Right atrium auricular region (tissue), 2 donors: Measurements from ENCODE around the gene RNF135. TPM values are rescaled to one million over a fixed set of nuclear protein-coding genes. Genes with fewer than 3 reads are reported as not detected.
"Not testable (repeated sequence)": the region's sequence is repeated elsewhere in the genome, so short reads cannot be mapped to it uniquely, and the experiment has no call there.

Source experiments
- DNase-seq: peaks from one replicate; pipeline ENCODE4 v3.0.0-alpha.2; 2019; ENCODE audit warnings: low spot score
- H3K27ac ChIP-seq, 2 donors: fragments of 200-600 bp; sonication (generic); 1 replicate in 1 of 2; 2 replicates in 1 of 2; pipeline ENCODE4 v1.5.1; 2016 to 2019
- H3K27me3 ChIP-seq, 2 donors: fragments of 200-600 bp; sonication (generic); one replicate each; pipeline versions ENCODE4 v1.5.1 to v1.6.0; 2017 to 2019
- H3K36me3 ChIP-seq: fragments of 200-600 bp; sonication (generic); one replicate; pipeline ENCODE4 v1.5.1; 2016
- H3K4me1 ChIP-seq, 2 donors: fragments of 200-600 bp; sonication (generic); one replicate each; pipeline versions ENCODE4 v1.5.1 to v1.6.0; 2017 to 2019
- H3K4me3 ChIP-seq, 2 donors: fragments of 200-600 bp; sonication (generic); 1 replicate in 1 of 2; 2 replicates in 1 of 2; pipeline ENCODE4 v1.5.1; 2017 to 2019; ENCODE audit warnings: mild to moderate bottlenecking in 1 of 2, moderate library complexity in 1 of 2
- H3K9me3 ChIP-seq, 2 donors: fragments of 200-600 bp; sonication (generic); one replicate each; pipeline ENCODE4 v1.5.1; 2019
- CTCF ChIP-seq, 2 donors: fragments of 200-600 bp; sonication (generic); IDR thresholded peaks; one replicate each; pipeline ENCODE4 v1.5.1; 2019; ENCODE audit warnings: antibody characterized with exemption in 2 of 2
- total RNA-seq, 2 donors: library from RNA; depleted of rRNA; stranded (reverse); fragments of >200 nt; gene quantifications; one replicate each; pipeline ENCODE4 v1.1.0, GENCODE V29; 2016

The RNF135 gene
- total RNA-seq, 2 donors from 2014 or later: 6.9 to 13.1 TPM

DNA sequence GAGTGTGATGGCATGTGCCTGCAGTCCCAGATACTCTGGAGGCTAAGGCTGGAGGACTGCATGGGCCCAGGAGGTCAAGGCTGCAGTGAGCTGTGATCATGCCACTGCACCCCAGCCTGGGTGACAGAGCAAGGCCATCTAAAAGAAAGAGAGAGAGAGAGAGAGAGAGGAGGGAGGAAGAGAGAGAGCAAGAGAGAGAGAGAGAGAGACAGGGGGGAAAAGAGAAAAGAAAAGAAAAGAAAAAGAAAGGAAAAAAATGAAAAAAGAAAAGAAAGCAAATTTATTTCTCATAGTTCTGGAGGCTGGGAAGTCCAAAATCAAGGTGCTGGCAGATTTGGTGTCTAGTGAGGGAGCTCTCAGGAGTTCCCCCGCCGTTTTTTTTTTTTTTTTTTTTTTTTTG, 33.3 kb downstream of the RNF135 start:
- Histone ChIP-seq H3K9me3 (no peaks in the 10 kb centered on the region), H3K36me3 (peaks cover 8% of the 10 kb centered on the region), H3K27me3 (no peaks in the 10 kb centered on the region), H3K27ac (no peak overlapping the region), H3K4me3 (no peak overlapping the region), H3K4me1 (peaks cover 0 to 8% of the 10 kb centered on the region in 2 donors)
- no peak for TF ChIP-seq CTCF (IDR thresholded peaks at IDR 0.05)
- DNase-seq: no peak

DNA sequence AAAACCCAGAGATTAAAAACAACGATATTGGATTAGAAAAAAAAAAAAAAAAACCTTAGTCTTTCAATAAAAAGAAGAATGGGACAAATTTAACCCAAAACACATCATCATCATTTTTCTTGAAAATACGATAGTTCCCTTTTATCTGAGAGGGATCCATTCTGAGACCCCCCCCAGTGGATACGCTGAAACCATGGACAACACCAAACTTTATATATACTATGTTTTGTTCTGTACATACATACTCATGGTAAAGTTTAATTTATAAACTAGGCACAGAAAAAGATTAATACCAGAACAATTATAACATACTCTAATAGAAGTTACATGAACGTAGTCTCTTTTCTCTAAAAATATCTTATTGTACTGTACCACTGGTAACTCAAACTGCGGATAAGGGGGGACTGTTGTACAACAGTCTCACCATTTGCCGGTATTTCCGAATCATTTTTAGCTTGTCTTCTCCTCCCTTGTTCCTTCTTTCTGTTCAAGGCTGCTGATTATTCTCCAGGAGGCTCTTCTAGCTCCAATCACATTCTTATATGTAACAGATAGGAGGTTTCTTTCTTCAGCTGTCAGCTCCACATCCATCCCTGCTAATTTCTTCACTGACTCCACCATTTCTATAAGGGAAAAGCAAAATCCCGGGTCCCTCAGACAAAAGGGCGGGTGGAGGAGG, 37.0 kb downstream of the RNF135 start:
- Histone ChIP-seq H3K36me3 (no peaks in the 10 kb centered on the region), H3K9me3 (no peaks in the 10 kb centered on the region), H3K27ac (peak overlapping the region; percentile 87 to 92), H3K4me3 (peak overlapping the region; percentile 67), H3K4me1 (peaks cover 0 to 8% of the 10 kb centered on the region in 2 donors), H3K27me3 (no peaks in the 10 kb centered on the region)
- TF ChIP-seq CTCF (IDR thresholded peaks at IDR 0.05): no peak
- DNase-seq: no peak

DNA sequence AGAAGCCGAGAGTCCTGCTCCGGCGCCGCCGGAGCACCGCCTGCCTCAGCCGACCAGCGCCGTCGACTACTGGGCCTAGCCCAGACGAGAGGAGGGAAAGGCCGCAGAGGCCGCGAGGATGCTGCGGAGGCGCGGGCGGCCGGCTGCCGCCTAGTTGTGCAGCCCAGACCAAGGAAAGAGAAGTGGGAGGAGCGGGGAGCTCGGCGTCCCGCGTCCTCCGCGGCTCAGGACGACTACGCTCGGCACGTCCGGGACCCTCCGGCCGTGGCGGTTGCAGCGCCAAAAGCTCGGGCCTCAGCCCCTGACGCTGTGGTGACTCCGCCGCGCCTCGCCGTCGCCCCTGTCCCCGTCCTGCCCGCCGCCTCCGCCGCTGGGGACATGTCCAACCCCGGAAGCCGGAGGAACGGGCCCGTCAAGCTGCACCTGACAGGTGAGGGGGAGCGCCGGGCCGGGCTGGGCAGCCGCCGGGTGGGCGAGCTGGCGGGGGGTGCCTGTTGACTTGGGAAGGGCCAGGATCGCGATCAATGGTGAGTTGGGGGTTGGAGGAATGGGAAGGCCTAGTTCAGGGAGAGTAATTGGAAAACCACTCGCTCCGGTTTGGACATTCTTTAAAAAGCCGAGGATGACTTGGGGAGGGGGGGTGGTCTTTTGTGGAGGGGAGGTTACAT, 37.7 kb downstream of the RNF135 start:
- H3K4me3 ChIP-seq: peak overlapping the region; percentile 67
- H3K27ac ChIP-seq: peak overlapping the region; percentile 87 to 92
- no peaks in the 10 kb centered on the region for H3K36me3 ChIP-seq
- peak; percentile 62 for DNase-seq
- H3K27me3 ChIP-seq: no peaks in the 10 kb centered on the region
- H3K9me3 ChIP-seq: no peaks in the 10 kb centered on the region
- no peak for TF ChIP-seq CTCF (IDR thresholded peaks at IDR 0.05)
- H3K4me1 ChIP-seq: peaks cover 0 to 8% of the 10 kb centered on the region in 2 donors

- Histone ChIP-seq H3K4me3 (peak overlapping the region; percentile 67), H3K27ac (peak overlapping the region; percentile 87 to 92)
- not testable (repeated sequence) for DNase-seq, H3K9me3 ChIP-seq, H3K27me3 ChIP-seq, H3K36me3 ChIP-seq, H3K4me1 ChIP-seq
Measured at GRCh38 chr17:31009042-31009702, 38.3 kb downstream of the RNF135 start.

- not testable (repeated sequence) for H3K4me1 ChIP-seq, H3K27me3 ChIP-seq, H3K4me3 ChIP-seq, H3K9me3 ChIP-seq, H3K36me3 ChIP-seq, DNase-seq
- H3K27ac ChIP-seq: peak overlapping the region in 1 of 2 donors; percentile 4
Measured at GRCh38 chr17:31010014-31010413, 39.2 kb downstream of the RNF135 start.

DNA sequence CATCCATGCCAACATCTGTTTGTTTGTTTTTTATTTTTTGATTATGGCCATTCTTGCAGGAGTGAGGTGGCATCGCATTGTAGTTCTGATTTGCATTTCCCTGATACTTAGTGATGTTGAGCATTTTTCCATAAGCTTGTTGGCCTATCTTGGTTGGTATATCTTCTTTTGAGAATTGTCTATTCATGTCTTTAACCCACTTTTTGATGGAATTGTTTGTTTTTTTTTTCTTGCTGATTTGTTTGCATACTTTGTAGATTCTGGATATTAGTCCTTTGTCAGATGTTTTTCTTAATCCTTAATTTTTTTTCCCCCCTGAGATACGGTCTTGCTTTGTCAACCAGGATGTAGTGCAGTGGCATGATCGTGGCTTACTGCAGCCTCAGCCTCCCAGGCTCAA, 43.0 kb downstream of the RNF135 start:
- Histone ChIP-seq H3K27ac (no peak overlapping the region), H3K9me3 (no peaks in the 10 kb centered on the region), H3K27me3 (no peaks in the 10 kb centered on the region), H3K36me3 (no peaks in the 10 kb centered on the region), H3K4me1 (no peaks in the 10 kb centered on the region), H3K4me3 (no peak overlapping the region)
- TF ChIP-seq CTCF (IDR thresholded peaks at IDR 0.05): no peak
- DNase-seq: no peak
